Uterus (tissue), 4 donors: ENCODE measurements around the gene NCAPG2. TPM values are rescaled to one million over a fixed set of nuclear protein-coding genes. Genes with fewer than 3 reads are reported as not detected.

Experiments used
- DNase-seq, 2 donors: peaks; one replicate each; pipeline ENCODE4 v3.0.0-alpha.2; 2019 to 2020
- H3K27ac ChIP-seq, 2 donors: fragments of 200-600 bp; sonication (generic); 1 replicate in 1 of 2; 2 replicates in 1 of 2; pipeline ENCODE4 v1.5.1; 2016 to 2018
- H3K27me3 ChIP-seq, 2 donors: fragments of 200-600 bp; sonication (generic); one replicate each; pipeline ENCODE4 v1.5.1; 2018 to 2019; ENCODE audit warnings: control low read depth in 1 of 2
- H3K36me3 ChIP-seq, 2 donors: fragments of 200-600 bp; sonication (generic); one replicate each; pipeline ENCODE4 v1.5.1; 2019; ENCODE audit warnings: control low read depth in 1 of 2
- H3K4me1 ChIP-seq, 2 donors: fragments of 200-600 bp; sonication (generic); one replicate each; pipeline ENCODE4 v1.5.1; 2018 to 2019; ENCODE audit warnings: control low read depth in 1 of 2
- H3K4me3 ChIP-seq, 2 donors: fragments of 200-600 bp; sonication (generic); 1 replicate in 1 of 2; 2 replicates in 1 of 2; pipeline ENCODE4 v1.5.1; 2018 to 2019; ENCODE audit warnings: mild to moderate bottlenecking in 1 of 2
- H3K9me3 ChIP-seq, 2 donors: fragments of 200-600 bp; sonication (generic); one replicate each; pipeline ENCODE4 v1.5.1; 2019; ENCODE audit warnings: control low read depth in 1 of 2
- CTCF ChIP-seq, 4 experiments: fragments of 200-600 bp in 2 of 4; fragments of 450-650 bp in 2 of 4; sonication (generic) in 2 of 4; IDR thresholded peaks; one replicate each; pipeline ENCODE4 v1.5.1; 2016 to 2019; ENCODE audit warnings: antibody characterized with exemption in 4 of 4, mild to moderate bottlenecking in 2 of 4, moderate library complexity in 1 of 4
- POLR2A ChIP-seq, 2 donors: fragments of 450-650 bp; IDR thresholded peaks; one replicate each; pipeline ENCODE4 v1.6.1; 2016; ENCODE audit warnings: antibody characterized with exemption in 2 of 2, mild to moderate bottlenecking in 1 of 2, moderate library complexity in 1 of 2
- intact Hi-C: fragments of 100-400 bp; cut with DNase I; formaldehyde crosslinking; loops from one replicate; pipeline ENCODE4 v1.15.1; 2023; ENCODE audit warnings: low total_unique reads
- total RNA-seq, 4 donors: library from RNA; depleted of rRNA in 3 of 4; stranded (reverse); fragments of >200 nt in 3 of 4; gene quantifications; one replicate each; pipeline versions ENCODE4 v1.1.0 to v1.2.4, GENCODE V29; 2014 to 2023
- donor health status: DM: yes; HTN: yes; CAD: no.

NCAPG2 gene
- total RNA-seq, 4 donors from 2014 or later, result 0.51 to 36.0 (median 7.8) TPM

- intact Hi-C loops, result no loop called here
- no peaks in the 10 kb centered on the region for H3K9me3 ChIP-seq
- DNase-seq, result no peak
- no peak overlapping the region for H3K27ac ChIP-seq
- H3K36me3 ChIP-seq, result no peaks in the 10 kb centered on the region
- H3K4me1 ChIP-seq, result peaks cover 6 to 14% of the 10 kb centered on the region in 2 donors
- no peak overlapping the region for H3K4me3 ChIP-seq
- no peaks in the 10 kb centered on the region for H3K27me3 ChIP-seq
- TF ChIP-seq CTCF (IDR thresholded peaks at IDR 0.05), result no peak
- TF ChIP-seq POLR2A (IDR thresholded peaks at IDR 0.05), result no peak
These were observed 114.4 kb downstream of the NCAPG2 start for GRCh38 chr7:158590181-158590530.

- no peak for DNase-seq
- no peak for TF ChIP-seq CTCF (IDR thresholded peaks at IDR 0.05)
- intact Hi-C loops, result no loop called here
- H3K9me3 ChIP-seq, result no peaks in the 10 kb centered on the region
- no peaks in the 10 kb centered on the region for H3K27me3 ChIP-seq
- H3K27ac ChIP-seq, result no peak overlapping the region
- peaks cover 6 to 14% of the 10 kb centered on the region in 2 donors for H3K4me1 ChIP-seq
- H3K36me3 ChIP-seq, result no peaks in the 10 kb centered on the region
- H3K4me3 ChIP-seq, result no peak overlapping the region
These were observed 115.0 kb downstream of the NCAPG2 start for GRCh38 chr7:158589653-158590052.

DNA sequence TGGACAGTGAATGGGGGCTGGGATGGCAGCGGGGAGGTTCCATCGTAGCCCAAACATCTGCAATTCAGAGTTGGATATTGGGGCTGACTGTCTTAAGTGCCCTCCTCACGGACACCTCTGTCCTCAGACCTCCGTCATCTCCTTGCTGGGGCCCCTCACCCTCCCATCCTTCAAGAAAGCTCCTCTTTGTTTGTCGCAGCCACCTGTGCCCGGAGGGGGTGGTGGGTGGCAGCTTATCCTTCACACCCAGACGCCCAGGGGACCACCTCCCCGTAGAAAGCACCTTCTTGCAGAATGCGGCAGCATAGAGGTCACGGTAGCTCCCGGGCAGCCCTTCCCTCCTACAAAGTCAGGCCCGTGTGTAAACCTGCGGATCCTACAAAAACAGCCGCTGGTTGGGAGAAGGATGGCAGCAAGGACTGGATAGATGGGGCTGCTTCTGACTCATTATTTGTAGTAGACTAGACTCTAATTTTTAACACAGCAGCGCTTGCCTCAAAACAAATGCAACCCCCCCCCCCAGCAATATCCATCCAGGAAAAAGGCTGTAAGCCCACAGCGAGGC, 115.6 kb downstream of the NCAPG2 start:
- TF ChIP-seq POLR2A (IDR thresholded peaks at IDR 0.05) (no peak), CTCF (IDR thresholded peaks at IDR 0.05) (no peak)
- no peaks in the 10 kb centered on the region for H3K9me3 ChIP-seq
- intact Hi-C loops, result no loop called here
- no peaks in the 10 kb centered on the region for H3K36me3 ChIP-seq
- no peaks in the 10 kb centered on the region for H3K27me3 ChIP-seq
- no peak for DNase-seq
- H3K4me3 ChIP-seq, result no peak overlapping the region
- peaks cover 6 to 14% of the 10 kb centered on the region in 2 donors for H3K4me1 ChIP-seq
- H3K27ac ChIP-seq, result no peak overlapping the region

GRCh38 chr7:158588085-158588877, 116.3 kb downstream of the NCAPG2 start:
- intact Hi-C loops, result no loop called here
- Histone ChIP-seq H3K9me3 (no peaks in the 10 kb centered on the region), H3K27ac (no peak overlapping the region), H3K36me3 (no peaks in the 10 kb centered on the region), H3K4me3 (peak overlapping the region; percentile 6 to 32), H3K27me3 (no peaks in the 10 kb centered on the region), H3K4me1 (peaks cover 6 to 14% of the 10 kb centered on the region in 2 donors)
- TF ChIP-seq CTCF (IDR thresholded peaks at IDR 0.05) (no peak), POLR2A (IDR thresholded peaks at IDR 0.05) (no peak)
- no peak for DNase-seq
